IMR-90 (cell line): ENCODE results near the gene PCID2. TPM values are rescaled to one million over a fixed set of nuclear protein-coding genes. Genes with fewer than 3 reads are reported as not detected.
A peak's percentile ranks its signal among the peaks of the same experiment; 100 is the strongest.

ENCODE experiments used
- ATAC-seq: fragments of 200-7000 bp; cut with Tn5 transposase; 2 replicates; pipeline ENCODE4 v1.9.1; 2020; ENCODE audit warnings: low read depth, mild to moderate bottlenecking, moderate library complexity
- BruUV-seq: library from RNA; stranded (reverse); fragments of 400-500 nt; replicated peaks from 2 replicates; lab custom pipeline; 2021; lab: Mats Ljungman, UMichigan
- CTCF ChIA-PET: fragments of 300-600 bp; formaldehyde crosslinking; extraction: SDS; loops from one replicate; lab custom pipeline; 2021; ENCODE audit warnings: antibody characterized with exemption; lab: Yijun Ruan, JAX
- POLR2A ChIA-PET: fragments of 300-600 bp; sonication (Branson Sonifier 250); formaldehyde crosslinking; loops from one replicate; lab custom pipeline; 2022; ENCODE audit warnings: antibody characterized with exemption; ENCODE audit not compliant: unreplicated experiment; lab: Charles Lee
- DNase-seq: peaks from one replicate; pipeline ENCODE4 v3.0.0; 2013
- H2AFZ ChIP-seq: replicated peaks from 2 replicates; pipeline ENCODE3; 2013; ENCODE audit warnings: low read length, mild to moderate bottlenecking; ENCODE audit not compliant: poor library complexity
- H2AK5ac ChIP-seq: 2 replicates; pipeline ENCODE4 v1.6.1; 2013; ENCODE audit warnings: low read depth, low read length, inconsistent platforms
- H2AK9ac ChIP-seq: replicated peaks from 2 replicates; pipeline ENCODE3; 2013; ENCODE audit warnings: mild to moderate bottlenecking, low read depth, low read length, moderate library complexity; ENCODE audit not compliant: poor library complexity
- H2BK120ac ChIP-seq: 2 replicates; pipeline ENCODE4 v1.6.1; 2013; ENCODE audit warnings: low read depth, low read length, inconsistent platforms
- H2BK15ac ChIP-seq: 3 replicates; pipeline ENCODE4 v1.6.1; 2013; ENCODE audit warnings: low read depth, low read length, inconsistent platforms
- H2BK20ac ChIP-seq: 2 replicates; pipeline ENCODE4 v1.6.1; 2013; ENCODE audit warnings: low read depth, mild to moderate bottlenecking, inconsistent platforms, low read length, moderate library complexity
- H2BK5ac ChIP-seq: 2 replicates; pipeline ENCODE4 v1.6.1; 2013; ENCODE audit warnings: mild to moderate bottlenecking, low read depth, low read length, inconsistent platforms; ENCODE audit not compliant: poor library complexity, severe bottlenecking
- H3K14ac ChIP-seq: replicated peaks from 2 replicates; pipeline ENCODE4 v1.6.1; 2013; ENCODE audit warnings: low read depth, low read length, inconsistent platforms
- H3K18ac ChIP-seq: 2 replicates; pipeline ENCODE4 v1.6.1; 2013; ENCODE audit warnings: low read depth, low read length, control low read depth
- H3K23ac ChIP-seq: 2 replicates; pipeline ENCODE4 v1.6.1; 2013; ENCODE audit warnings: low read depth, low read length, inconsistent platforms
- H3K27ac ChIP-seq: 2 replicates; pipeline ENCODE4 v1.5.1; 2013; ENCODE audit warnings: mild to moderate bottlenecking, control low read depth, low read length; ENCODE audit not compliant: insufficient read depth
- H3K27me3 ChIP-seq: 2 replicates; pipeline ENCODE4 v1.6.1; 2013; ENCODE audit warnings: low read length; ENCODE audit not compliant: control insufficient read depth, insufficient read depth
- H3K36me3 ChIP-seq: 2 replicates; pipeline ENCODE4 v1.6.1; 2013; ENCODE audit warnings: low read length, mixed read lengths; ENCODE audit not compliant: control insufficient read depth, insufficient read depth
- H3K4ac ChIP-seq: 2 replicates; pipeline ENCODE4 v1.6.1; 2013; ENCODE audit warnings: low read depth, low read length, inconsistent platforms
- H3K4me1 ChIP-seq: 2 replicates; pipeline ENCODE4 v1.6.1; 2013; ENCODE audit warnings: low read length, mixed read lengths; ENCODE audit not compliant: control insufficient read depth, insufficient read depth
- H3K4me2 ChIP-seq: 2 replicates; pipeline ENCODE4 v1.6.1; 2013; ENCODE audit warnings: low read depth, mild to moderate bottlenecking, control low read depth, low read length, moderate library complexity
- H3K4me3 ChIP-seq: 2 replicates; pipeline ENCODE4 v1.5.1; 2013; ENCODE audit warnings: low read depth, mild to moderate bottlenecking, control low read depth, low read length, moderate library complexity; ENCODE audit not compliant: insufficient read depth
- H3K56ac ChIP-seq: 2 replicates; pipeline ENCODE4 v1.6.1; 2013; ENCODE audit warnings: low read length, inconsistent platforms; ENCODE audit not compliant: insufficient read depth; ENCODE audit errors: extremely low read depth
- H3K79me1 ChIP-seq, 2 experiments: 2 replicates each; pipeline ENCODE4 v1.6.1; 2013; ENCODE audit warnings: low read length in 2 of 2, inconsistent platforms in 1 of 2, low read depth in 1 of 2
- H3K9ac ChIP-seq: 2 replicates; pipeline ENCODE4 v1.6.1; 2013; ENCODE audit warnings: low read depth, low read length, control low read depth
- H3K9me1 ChIP-seq: 2 replicates; pipeline ENCODE4 v1.6.1; 2013; ENCODE audit warnings: low read length, inconsistent platforms; ENCODE audit not compliant: insufficient read depth
- H3K9me3 ChIP-seq: 2 replicates; pipeline ENCODE4 v1.6.1; 2013; ENCODE audit warnings: low read length; ENCODE audit not compliant: control insufficient read depth, insufficient read depth
- H4K20me1 ChIP-seq: 2 replicates; pipeline ENCODE4 v1.6.1; 2013; ENCODE audit warnings: low read length, inconsistent platforms; ENCODE audit not compliant: insufficient read depth
- H4K5ac ChIP-seq: 2 replicates; pipeline ENCODE4 v1.6.1; 2013; ENCODE audit warnings: mild to moderate bottlenecking, low read depth, low read length, control low read depth
- H4K8ac ChIP-seq, 2 experiments: 2 replicates each; pipeline ENCODE4 v1.6.1; 2013; ENCODE audit warnings: low read depth in 2 of 2, low read length in 2 of 2, control low read depth in 1 of 2, inconsistent platforms in 1 of 2
- H4K91ac ChIP-seq: 2 replicates; pipeline ENCODE4 v1.6.1; 2013; ENCODE audit warnings: low read depth, low read length, inconsistent platforms; ENCODE audit not compliant: insufficient read depth
- BHLHE40 ChIP-seq: fragments of 150-350 bp; IDR thresholded peaks from 2 replicates; pipeline ENCODE4 v1.6.1; 2016; ENCODE audit warnings: mild to moderate bottlenecking, low read depth, low read length
- CEBPB ChIP-seq: IDR thresholded peaks from 2 replicates; pipeline ENCODE4 v1.6.1; 2012; ENCODE audit warnings: low read depth, low read length, improper control_type of control experiment
- CHD1 ChIP-seq: IDR thresholded peaks from 2 replicates; pipeline ENCODE4 v1.6.1; 2012; ENCODE audit warnings: low read depth, low read length, improper control_type of control experiment
- ELK1 ChIP-seq: fragments of 150-350 bp; IDR thresholded peaks from 2 replicates; pipeline ENCODE4 v1.6.1; 2016; ENCODE audit warnings: low read depth, mild to moderate bottlenecking, low read length, moderate library complexity, borderline replicate concordance
- FOS ChIP-seq: fragments of 150-350 bp; IDR thresholded peaks from 2 replicates; pipeline ENCODE4 v1.6.1; 2016; ENCODE audit warnings: low read depth, low read length
- MAFK ChIP-seq: IDR thresholded peaks from 2 replicates; pipeline ENCODE4 v1.6.1; 2012; ENCODE audit warnings: low read depth, low read length, improper control_type of control experiment
- MAZ ChIP-seq: IDR thresholded peaks from 2 replicates; pipeline ENCODE4 v1.6.1; 2012; ENCODE audit warnings: low read depth, mild to moderate bottlenecking, low read length, improper control_type of control experiment, moderate library complexity, borderline replicate concordance
- MXI1 ChIP-seq: IDR thresholded peaks from 2 replicates; pipeline ENCODE4 v1.6.1; 2012; ENCODE audit warnings: low read depth, mild to moderate bottlenecking, low read length, moderate library complexity, borderline replicate concordance
- NFE2L2 ChIP-seq: fragments of 150-350 bp; IDR thresholded peaks from 2 replicates; pipeline ENCODE4 v1.6.1; 2016; ENCODE audit warnings: low read depth, mild to moderate bottlenecking, low read length
- POLR2A ChIP-seq: IDR thresholded peaks from 2 replicates; pipeline ENCODE4 v1.6.1; 2012; ENCODE audit warnings: mild to moderate bottlenecking, low read depth, low read length
- RAD21 ChIP-seq: IDR thresholded peaks from 2 replicates; pipeline ENCODE4 v1.6.1; 2012; ENCODE audit warnings: low read length, improper control_type of control experiment
- RCOR1 ChIP-seq: IDR thresholded peaks from 2 replicates; pipeline ENCODE4 v1.6.1; 2012; ENCODE audit warnings: mild to moderate bottlenecking, low read length, improper control_type of control experiment; ENCODE audit not compliant: insufficient replicate concordance
- RFX5 ChIP-seq: IDR thresholded peaks from 2 replicates; pipeline ENCODE4 v1.8.0; 2012; ENCODE audit warnings: low read depth, mild to moderate bottlenecking, low read length, moderate library complexity
- SMC3 ChIP-seq: fragments of 150-350 bp; IDR thresholded peaks from 2 replicates; pipeline ENCODE4 v1.6.1; 2016; ENCODE audit warnings: low read depth, mild to moderate bottlenecking, antibody characterized with exemption, low read length, moderate library complexity
- USF2 ChIP-seq: fragments of 150-350 bp; IDR thresholded peaks from 2 replicates; pipeline ENCODE4 v1.6.1; 2017; ENCODE audit warnings: mild to moderate bottlenecking, antibody characterized with exemption, low read length, low read depth
- WGBS, 2 experiments: methylation state at CpG; one replicate each; pipeline versions ENCODE4 v1.1.5 to v1.1.7; 2013; ENCODE audit warnings: missing lambda C conversion rate in 2 of 2; ENCODE audit not compliant: insufficient read length in 1 of 2; ENCODE audit errors: extremely low coverage in 2 of 2; 5-methylcytosine and 5-hydroxymethylcytosine counted together
- dilution Hi-C: fragments of 300-500 bp; cut with HindIII; formaldehyde crosslinking; loops from one replicate; pipeline ENCODE4 v1.14.3; 2018; ENCODE audit warnings: low sequenced_read_pairs; ENCODE audit not compliant: unreplicated experiment
- in situ Hi-C: fragments of 300-500 bp; cut with MboI; formaldehyde crosslinking; loops from 3 replicates; pipeline ENCODE4 v1.14.3; 2019; ENCODE audit warnings: low sequenced_read_pairs, inconsistent platforms, mixed read lengths
- intact Hi-C: fragments of 100-400 bp; cut with micrococcal nuclease; formaldehyde crosslinking; loops from 2 replicates; pipeline ENCODE4 v1.10.0; 2022
- polyA plus RNA-seq, 3 experiments: library from polyadenylated mRNA; depleted of rRNA; stranded (reverse); fragments of >200 nt; gene quantifications; 2 replicates each; pipeline ENCODE4 v1.2.3, GENCODE V29; 2012; ENCODE audit warnings: low replicate concordance in 1 of 3
- total RNA-seq: library from RNA; depleted of rRNA; stranded (reverse); fragments of >200 nt; gene quantifications from 2 replicates; pipeline ENCODE4 v1.2.3, GENCODE V29; 2012

The PCID2 gene
- total and polyA plus RNA-seq, 2 of the 4 experiments (the other 2 are of a cell fraction) = 83.5 to 90.9 TPM

- Histone ChIP-seq H3K9me3 (no peaks in the 10 kb centered on the region), H3K79me1 (no peaks in the 10 kb centered on the region), H3K14ac (no peak overlapping the region), H3K4me1 (no peaks in the 10 kb centered on the region), H2BK5ac (no peak overlapping the region), H2AK9ac (no peak overlapping the region), H4K8ac (no peak overlapping the region), H3K4me3 (no peak overlapping the region), H3K56ac (no peak overlapping the region), H3K27ac (no peak overlapping the region), H3K27me3 (peaks cover 4% of the 10 kb centered on the region; the same call in 1 of the 2 replicates), H3K36me3 (0 out of 2 replicates have a peak, but pooled peaks cover 1% of the 10 kb centered on the region), H2BK20ac (no peak overlapping the region), H3K4ac (no peak overlapping the region), H4K5ac (no peak overlapping the region), H3K9ac (no peak overlapping the region), H4K20me1 (no peaks in the 10 kb centered on the region), H3K4me2 (no peak overlapping the region), H3K9me1 (no peaks in the 10 kb centered on the region), H4K91ac (no peak overlapping the region), H2AK5ac (no peak overlapping the region), H2BK15ac (no peak overlapping the region), H3K18ac (no peak overlapping the region), H2BK120ac (no peak overlapping the region), H2AFZ (peak overlapping the region; percentile 14), H3K23ac (no peak overlapping the region)
- ATAC-seq (no peak), DNase-seq (no peak)
- CTCF ChIA-PET = no interaction called here
- intact Hi-C loops = no loop called here
- BruUV-seq = no TSS peak
- dilution Hi-C loops = no loop called here
- POLR2A ChIA-PET = no interaction called here
- TF ChIP-seq MAFK (no peak), RCOR1 (no peak), ELK1 (no peak), RFX5 (no peak), CHD1 (no peak), NFE2L2 (no peak), FOS (no peak), CEBPB (no peak), RAD21 (no peak), SMC3 (no peak), USF2 (no peak), MAZ (no peak), POLR2A (no peak), MXI1 (no peak), BHLHE40 (no peak)
- WGBS, 2 experiments = 91% methylated on average over 19 of the region's 26 CpGs; no CpG with 5 or more reads in 1 of the 2 experiments
- in situ Hi-C loops = no loop called here
Observed at GRCh38 chr13:113140677-113141600, 67.5 kb downstream of the PCID2 start.
